GM18505 (cell line): Measurements from ENCODE around the gene WASHC4.
"Not testable (repeated sequence)": the region's sequence is repeated elsewhere in the genome, so short reads cannot be mapped to it uniquely, and the experiment has no call there.

Experiments used
- ATAC-seq: cut with Tn5 transposase; IDR thresholded peaks from one replicate; pipeline ENCODE4 v1.9.1; 2021; ENCODE audit not compliant: unreplicated experiment
- POLR2A ChIP-seq: IDR thresholded peaks from 4 replicates; pipeline ENCODE4 v1.6.1; 2011; ENCODE audit warnings: borderline replicate concordance; ENCODE audit not compliant: insufficient read depth, insufficient read length; ENCODE audit errors: extremely low read depth

WASHC4 gene

GRCh38 chr12:105083031-105083430, 24.5 kb upstream of the WASHC4 start:
- no peak for TF ChIP-seq POLR2A
- ATAC-seq = no peak

GRCh38 chr12:105083551-105084105, 23.9 kb upstream of the WASHC4 start:
- TF ChIP-seq POLR2A = no peak
- no peak for ATAC-seq

- peak; percentile 46 for TF ChIP-seq POLR2A
- ATAC-seq = peak; percentile 70
Observed at GRCh38 chr12:105084251-105085250, 23.0 kb upstream of the WASHC4 start, which contains the start of gene ALDH1L2. Gene ALDH1L2 (minus strand): TSS chr12:105084458. CDS start chr12:105084436, 22 bp downstream.

GRCh38 chr12:105085501-105085900, 22.0 kb upstream of the WASHC4 start:
- ATAC-seq = no peak
- TF ChIP-seq POLR2A = no peak

GRCh38 chr12:105089817-105090216, 17.7 kb upstream of the WASHC4 start:
- ATAC-seq = no peak
- TF ChIP-seq POLR2A = no peak

GRCh38 chr12:105090361-105090760, 17.2 kb upstream of the WASHC4 start:
- ATAC-seq = no peak
- no peak for TF ChIP-seq POLR2A

- TF ChIP-seq POLR2A = no peak
- no peak for ATAC-seq
Observed at GRCh38 chr12:105091476-105092206, 15.9 kb upstream of the WASHC4 start.

- ATAC-seq = no peak
- TF ChIP-seq POLR2A = no peak
Observed at GRCh38 chr12:105092336-105092735, 15.2 kb upstream of the WASHC4 start.

GRCh38 chr12:105095338-105095737, 12.2 kb upstream of the WASHC4 start:
- ATAC-seq = not testable (repeated sequence)

DNA sequence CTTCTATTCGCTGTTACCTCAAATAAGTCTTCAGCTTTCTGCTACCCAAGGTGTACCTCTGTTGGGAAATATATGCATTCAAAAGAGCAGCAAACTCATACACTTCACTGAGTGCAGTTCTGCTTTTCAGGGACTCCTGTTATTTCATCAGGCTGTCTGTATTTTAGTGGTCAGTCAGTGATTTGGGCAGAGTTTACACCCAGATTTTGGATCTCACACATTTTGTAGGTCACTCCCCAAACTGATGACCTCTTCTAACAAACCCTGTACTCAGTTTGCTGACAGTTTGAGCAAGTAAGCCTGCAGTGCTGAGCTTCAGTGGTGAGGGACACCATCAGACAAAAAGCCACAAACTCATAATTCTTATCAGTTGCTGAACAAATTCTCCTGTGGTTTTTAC, 8.2 kb upstream of the WASHC4 start:
- TF ChIP-seq POLR2A = no peak

DNA sequence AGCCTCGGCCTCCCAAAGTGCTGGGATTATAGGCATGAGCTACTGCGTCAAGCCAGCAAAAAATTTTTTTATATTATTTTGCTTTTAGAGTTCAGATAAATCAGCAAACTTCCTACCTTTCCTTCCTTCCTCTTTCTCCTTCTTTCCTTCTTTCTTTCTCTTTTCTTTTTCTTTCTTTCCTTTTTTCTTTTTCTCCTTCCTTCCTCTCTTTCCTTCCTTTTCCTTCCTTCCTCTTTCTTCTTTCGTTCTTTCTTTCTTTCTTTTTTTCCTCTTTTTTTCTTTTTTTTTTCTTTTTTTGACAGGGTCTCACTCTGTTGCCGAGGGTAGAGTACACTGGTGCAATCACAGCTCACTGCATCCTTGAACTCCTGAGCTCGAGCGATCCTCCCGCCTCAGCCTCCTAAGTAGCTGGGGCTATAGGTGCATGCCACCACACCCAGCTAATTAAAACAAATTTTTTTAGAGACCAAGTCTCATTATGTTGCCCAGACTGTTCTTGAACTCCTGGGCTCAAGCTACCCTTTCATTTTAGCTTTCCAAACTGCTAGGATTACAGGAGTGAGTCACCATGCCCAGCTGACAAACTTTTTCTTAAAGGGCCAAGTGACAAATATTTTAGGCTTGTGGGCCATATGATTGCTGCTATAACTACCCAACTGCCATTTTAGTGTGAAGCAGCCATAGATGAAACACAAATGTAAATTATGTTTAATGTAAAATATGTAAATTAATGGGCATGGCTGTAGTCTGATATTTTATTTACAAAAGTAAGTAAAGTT, 7.1 kb upstream of the WASHC4 start:
- no peak for ATAC-seq
- no peak for TF ChIP-seq POLR2A

More for the DNA sequence above, 8.2 kb upstream of the WASHC4 start:
- no peak for ATAC-seq

GRCh38 chr12:105100998-105101397, 6.5 kb upstream of the WASHC4 start:
- no peak for TF ChIP-seq POLR2A
- no peak for ATAC-seq

DNA sequence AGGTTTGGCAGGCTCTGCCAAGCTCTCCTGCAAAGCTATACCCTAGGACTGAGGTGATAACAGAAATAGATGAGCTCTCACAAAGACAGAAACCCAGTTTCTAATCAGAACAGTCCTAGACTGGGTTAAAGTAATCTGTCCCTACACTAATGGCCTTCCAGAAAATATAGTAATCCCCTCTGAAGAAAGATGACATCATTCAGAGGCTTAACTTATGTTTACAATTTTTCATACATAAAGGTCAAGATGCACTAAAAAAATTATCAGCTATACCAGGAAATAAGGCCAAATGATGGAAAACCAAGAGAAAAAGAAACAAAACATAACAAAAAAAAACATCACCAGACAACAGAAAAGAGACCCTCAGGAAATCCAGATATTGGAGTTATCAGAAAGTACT, 4.9 kb upstream of the WASHC4 start:
- TF ChIP-seq POLR2A = no peak
- no peak for ATAC-seq
